Measurements from ENCODE around the gene CHST13.
"Not testable (repeated sequence)": the region's sequence is repeated elsewhere in the genome, so short reads cannot be mapped to it uniquely, and the experiment has no call there.

CHST13 gene

DNA sequence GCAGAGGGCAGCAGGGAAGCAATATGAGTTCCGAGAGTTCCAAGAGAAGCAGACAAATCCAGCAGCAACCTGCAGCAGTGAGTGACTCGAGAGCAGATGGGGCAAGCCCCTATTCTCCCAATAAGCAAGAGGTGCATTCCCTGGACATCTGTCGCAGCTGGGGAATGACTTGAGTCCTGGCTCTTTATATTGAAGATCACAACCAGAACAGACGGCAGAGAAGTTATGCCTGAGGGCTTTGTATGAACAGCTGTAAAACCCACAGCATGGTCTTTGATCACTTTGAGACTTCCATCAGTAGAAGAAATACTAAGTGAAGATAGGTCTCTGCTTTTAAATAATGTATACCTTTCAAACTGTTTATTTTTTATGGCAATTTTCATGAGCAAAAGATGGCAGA lies 58.4 kb downstream of the CHST13 start:
- DNase-seq (ENCODE audit: low read depth in 2 of 2), result no peak

DNA sequence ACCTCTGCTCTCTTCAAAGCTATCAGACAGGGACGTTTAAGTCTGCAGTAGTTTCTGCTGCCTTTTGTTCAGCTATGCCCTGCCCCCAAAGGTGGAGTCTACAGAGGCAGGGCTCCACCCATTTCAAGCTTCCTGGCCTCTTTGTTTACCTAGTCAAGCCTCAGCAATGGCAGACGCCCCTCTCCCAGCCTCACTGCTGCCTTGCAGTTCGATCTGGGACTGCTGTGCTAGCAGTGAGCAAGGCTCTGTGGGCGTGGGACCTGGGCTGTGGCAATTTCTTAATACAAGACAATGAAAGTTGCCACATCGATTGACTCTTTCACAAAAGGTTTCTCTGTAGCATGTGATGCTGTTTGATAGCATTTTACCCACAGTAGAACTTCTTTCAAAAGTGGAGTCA lies 67.6 kb downstream of the CHST13 start:
- DNase-seq (ENCODE audit: low read depth in 2 of 2), result not testable (repeated sequence)
